GM23338 (cell line): ENCODE data around the gene VSIR. TPM values are rescaled to one million over a fixed set of nuclear protein-coding genes. Genes with fewer than 3 reads are reported as not detected.

Experiments used
- ATAC-seq: fragments of 200-7000 bp; cut with Tn5 transposase; 3 replicates; pipeline ENCODE4 v1.9.1; 2020
- DNase-seq: peaks from one replicate; pipeline ENCODE4 v3.0.0-alpha.2; 2015; ENCODE audit warnings: low spot score
- H2AFZ ChIP-seq: fragments of 200-600 bp; sonication (generic); 2 replicates; pipeline ENCODE4 v1.8.0; 2016; ENCODE audit warnings: antibody characterized with exemption, mild to moderate bottlenecking, moderate library complexity
- H3F3A ChIP-seq: fragments of 200-600 bp; sonication (generic); replicated peaks from 2 replicates; pipeline ENCODE4 v1.8.0; 2017; ENCODE audit warnings: antibody characterized with exemption, mixed run types, low read depth
- H3K27ac ChIP-seq: fragments of 200-600 bp; sonication (generic); 2 replicates; pipeline ENCODE4 v1.6.1; 2016; ENCODE audit warnings: low read depth
- H3K27me3 ChIP-seq: fragments of 200-600 bp; sonication (generic); 2 replicates; pipeline ENCODE4 v1.8.0; 2016; ENCODE audit warnings: mild to moderate bottlenecking, mixed run types, moderate library complexity; ENCODE audit not compliant: insufficient read depth
- H3K36me3 ChIP-seq: fragments of 200-600 bp; sonication (generic); 2 replicates; pipeline ENCODE4 v1.8.0; 2016; ENCODE audit warnings: mild to moderate bottlenecking; ENCODE audit not compliant: insufficient read depth
- H3K4me1 ChIP-seq: fragments of 200-600 bp; sonication (generic); 2 replicates; pipeline ENCODE4 v1.8.0; 2016; ENCODE audit warnings: mild to moderate bottlenecking, moderate library complexity; ENCODE audit not compliant: insufficient read depth
- H3K4me2 ChIP-seq: fragments of 200-600 bp; sonication (generic); 2 replicates; pipeline ENCODE4 v1.7.1; 2017; ENCODE audit warnings: mixed run types
- H3K4me3 ChIP-seq: fragments of 200-600 bp; sonication (generic); 2 replicates; pipeline ENCODE4 v1.6.1; 2016; ENCODE audit warnings: mixed run types
- H3K79me2 ChIP-seq: fragments of 200-600 bp; sonication (generic); replicated peaks from 2 replicates; pipeline ENCODE4 v1.8.0; 2017; ENCODE audit warnings: mild to moderate bottlenecking; ENCODE audit not compliant: insufficient read depth
- H3K9me2 ChIP-seq: fragments of 200-600 bp; sonication (generic); 2 replicates; pipeline ENCODE4 v1.8.0; 2017; ENCODE audit not compliant: insufficient read depth
- H4K20me1 ChIP-seq: fragments of 200-600 bp; sonication (generic); replicated peaks from 2 replicates; pipeline ENCODE4 v1.8.0; 2017; ENCODE audit warnings: mild to moderate bottlenecking; ENCODE audit not compliant: insufficient read depth
- H3K27ac Mint-ChIP-seq: 2 replicates; pipeline ENCODE4 v1.8.0; 2020; ENCODE audit warnings: inconsistent platforms, mild to moderate bottlenecking, moderate library complexity, mixed read lengths
- H3K27me3 Mint-ChIP-seq: 3 replicates; pipeline ENCODE4 v1.8.0; 2022; ENCODE audit warnings: low read depth, mild to moderate bottlenecking, moderate library complexity, mixed read lengths, inconsistent platforms; ENCODE audit not compliant: insufficient read depth, poor library complexity
- H3K36me3 Mint-ChIP-seq: 3 replicates; pipeline ENCODE4 v1.8.0; 2021; ENCODE audit warnings: low read depth, mild to moderate bottlenecking, inconsistent platforms, moderate library complexity, mixed read lengths
- H3K4me1 Mint-ChIP-seq: 3 replicates; pipeline ENCODE4 v1.8.0; 2020; ENCODE audit warnings: mild to moderate bottlenecking, inconsistent platforms, mixed read lengths
- H3K4me3 Mint-ChIP-seq: 3 replicates; pipeline ENCODE4 v1.8.0; 2021; ENCODE audit warnings: moderate library complexity, mild to moderate bottlenecking, inconsistent platforms, mixed read lengths
- H3K9me3 Mint-ChIP-seq: 3 replicates; pipeline ENCODE4 v1.8.0; 2020; ENCODE audit warnings: moderate library complexity, mild to moderate bottlenecking, inconsistent platforms, mixed read lengths
- CREB1 ChIP-seq: fragments of 250-450 bp; sonication (Bioruptor Pico); IDR thresholded peaks from 2 replicates; pipeline ENCODE4 v1.5.0; 2020; ENCODE audit warnings: low read depth, mild to moderate bottlenecking, moderate library complexity
- ETS1 ChIP-seq: IDR thresholded peaks from 2 replicates; pipeline ENCODE4 v1.6.1; 2016; ENCODE audit warnings: antibody characterized with exemption
- EZH2 ChIP-seq: fragments of 200-600 bp; sonication (generic); IDR thresholded peaks from one replicate; pipeline ENCODE4 v1.8.0; 2017; ENCODE audit warnings: antibody characterized with exemption, mild to moderate bottlenecking, low read depth; ENCODE audit not compliant: unreplicated experiment
- EZH2phosphoT487 ChIP-seq: fragments of 200-600 bp; sonication (generic); IDR thresholded peaks from one replicate; pipeline ENCODE4 v1.8.1; 2018; ENCODE audit warnings: antibody characterized with exemption; ENCODE audit not compliant: unreplicated experiment
- JUNB ChIP-seq: IDR thresholded peaks from one replicate; pipeline ENCODE4 v1.6.1; 2016; ENCODE audit warnings: antibody characterized with exemption; ENCODE audit not compliant: unreplicated experiment
- NANOG ChIP-seq: IDR thresholded peaks from 2 replicates; pipeline ENCODE4 v1.6.1; 2016; ENCODE audit warnings: antibody characterized with exemption, borderline replicate concordance
- POLR2AphosphoS5 ChIP-seq: IDR thresholded peaks from 2 replicates; pipeline ENCODE4 v1.6.1; 2016; ENCODE audit warnings: antibody characterized with exemption, low read depth
- STAT1 ChIP-seq: IDR thresholded peaks from one replicate; pipeline ENCODE4 v1.6.1; 2016; ENCODE audit warnings: antibody characterized with exemption; ENCODE audit not compliant: unreplicated experiment
- ZNF114 ChIP-seq: fragments of 250-450 bp; sonication (Bioruptor Pico); IDR thresholded peaks from 2 replicates; pipeline ENCODE4 v1.5.0; 2020; ENCODE audit warnings: mild to moderate bottlenecking, moderate library complexity
- ZNF331 ChIP-seq: fragments of 250-450 bp; sonication (Bioruptor Pico); IDR thresholded peaks from 2 replicates; pipeline ENCODE4 v1.5.0; 2020; ENCODE audit warnings: low read depth, mild to moderate bottlenecking, moderate library complexity
- ZNF462 ChIP-seq: fragments of 250-450 bp; sonication (Bioruptor Pico); IDR thresholded peaks from 2 replicates; pipeline ENCODE4 v1.5.0; 2020; ENCODE audit warnings: mild to moderate bottlenecking, moderate library complexity
- polyA plus RNA-seq: library from polyadenylated mRNA; unstranded; fragments of >200 nt; fragmentation: Nextera tagmentation; extraction: Ambion mirVana; gene quantifications from 2 replicates; pipeline ENCODE4 v1.2.1, GENCODE V29; 2016
- total RNA-seq: library from RNA; depleted of rRNA; stranded (reverse); fragments of >200 nt; shearing (Covaris generic); gene quantifications from 2 replicates; pipeline ENCODE4 v1.2.3, GENCODE V29; 2014
- TF ChIP-seq, protein P1 (sequence below): IDR thresholded peaks from one replicate; pipeline ENCODE4 v1.6.1; 2018; ENCODE audit warnings: antibody characterized with exemption; ENCODE audit not compliant: unreplicated experiment
- TF ChIP-seq, protein P2 (sequence below), 2 experiments: fragments of 200-600 bp in 1 of 2; sonication (generic) in 1 of 2; conservative IDR thresholded peaks; 2 replicates each; pipeline versions ENCODE4 v1.5.1 to v1.6.1; 2016 to 2017; ENCODE audit warnings: antibody characterized with exemption in 2 of 2, low read depth in 2 of 2, mild to moderate bottlenecking in 2 of 2, moderate library complexity in 1 of 2

Gene VSIR
- total and polyA plus RNA-seq, 2 experiments from 2014 or later: 0.10 to 0.74 TPM

DNA sequence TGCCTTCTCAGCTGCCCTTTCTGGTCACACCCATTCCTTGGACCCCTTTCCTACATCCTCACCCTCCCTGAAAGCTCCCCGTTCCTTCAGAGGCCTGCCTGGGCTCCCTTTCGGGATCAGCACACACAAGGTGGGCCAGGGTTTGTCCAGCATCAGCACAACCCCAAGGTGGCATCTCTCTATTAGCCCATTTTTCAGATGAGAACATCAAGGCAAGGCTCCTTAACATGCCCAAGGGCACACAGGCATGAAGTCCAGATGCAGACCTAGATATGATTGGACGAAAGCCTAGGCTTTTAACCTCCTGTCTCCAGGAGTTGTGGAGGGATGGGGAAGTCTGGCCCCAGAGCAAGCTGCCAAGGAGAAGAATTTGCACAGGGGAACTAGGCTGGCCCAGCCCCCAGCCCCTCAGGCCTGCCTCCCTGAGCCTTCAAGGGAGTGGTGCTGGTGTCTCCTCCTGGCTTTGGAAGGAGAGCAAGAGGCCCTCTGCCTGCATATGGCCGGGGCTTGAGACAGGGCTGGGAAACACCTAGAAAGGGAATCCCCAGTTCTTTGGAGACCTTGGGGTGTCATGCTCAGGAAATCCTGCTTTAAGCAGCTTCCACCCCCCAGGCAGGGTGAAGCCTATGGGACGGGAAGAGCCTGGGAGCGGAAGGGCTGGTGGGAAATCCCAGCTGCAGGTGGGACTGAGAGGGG lies 9.0 kb upstream of the VSIR start:
- Mint-ChIP-seq H3K4me1 (peaks cover 21% of the 10 kb centered on the region), H3K27ac (no peak overlapping the region), H3K36me3 (no peaks in the 10 kb centered on the region), H3K9me3 (0 out of 3 replicates have a peak, but pooled peaks cover 2% of the 10 kb centered on the region), H3K4me3 (no peak overlapping the region), H3K27me3 (peaks cover 19% of the 10 kb centered on the region)
- H3K36me3 ChIP-seq: no peaks in the 10 kb centered on the region
- no peaks in the 10 kb centered on the region for H3K9me2 ChIP-seq
- H3K79me2 ChIP-seq: no peaks in the 10 kb centered on the region
- no peak for DNase-seq
- H3K4me2 ChIP-seq: peak overlapping the region; percentile 20; the same call in 1 of the 2 replicates
- no peak for TF ChIP-seq ZNF114 (CRISPR knock-in tag)
- TF ChIP-seq EZH2: no peak
- TF ChIP-seq, protein P1, sequence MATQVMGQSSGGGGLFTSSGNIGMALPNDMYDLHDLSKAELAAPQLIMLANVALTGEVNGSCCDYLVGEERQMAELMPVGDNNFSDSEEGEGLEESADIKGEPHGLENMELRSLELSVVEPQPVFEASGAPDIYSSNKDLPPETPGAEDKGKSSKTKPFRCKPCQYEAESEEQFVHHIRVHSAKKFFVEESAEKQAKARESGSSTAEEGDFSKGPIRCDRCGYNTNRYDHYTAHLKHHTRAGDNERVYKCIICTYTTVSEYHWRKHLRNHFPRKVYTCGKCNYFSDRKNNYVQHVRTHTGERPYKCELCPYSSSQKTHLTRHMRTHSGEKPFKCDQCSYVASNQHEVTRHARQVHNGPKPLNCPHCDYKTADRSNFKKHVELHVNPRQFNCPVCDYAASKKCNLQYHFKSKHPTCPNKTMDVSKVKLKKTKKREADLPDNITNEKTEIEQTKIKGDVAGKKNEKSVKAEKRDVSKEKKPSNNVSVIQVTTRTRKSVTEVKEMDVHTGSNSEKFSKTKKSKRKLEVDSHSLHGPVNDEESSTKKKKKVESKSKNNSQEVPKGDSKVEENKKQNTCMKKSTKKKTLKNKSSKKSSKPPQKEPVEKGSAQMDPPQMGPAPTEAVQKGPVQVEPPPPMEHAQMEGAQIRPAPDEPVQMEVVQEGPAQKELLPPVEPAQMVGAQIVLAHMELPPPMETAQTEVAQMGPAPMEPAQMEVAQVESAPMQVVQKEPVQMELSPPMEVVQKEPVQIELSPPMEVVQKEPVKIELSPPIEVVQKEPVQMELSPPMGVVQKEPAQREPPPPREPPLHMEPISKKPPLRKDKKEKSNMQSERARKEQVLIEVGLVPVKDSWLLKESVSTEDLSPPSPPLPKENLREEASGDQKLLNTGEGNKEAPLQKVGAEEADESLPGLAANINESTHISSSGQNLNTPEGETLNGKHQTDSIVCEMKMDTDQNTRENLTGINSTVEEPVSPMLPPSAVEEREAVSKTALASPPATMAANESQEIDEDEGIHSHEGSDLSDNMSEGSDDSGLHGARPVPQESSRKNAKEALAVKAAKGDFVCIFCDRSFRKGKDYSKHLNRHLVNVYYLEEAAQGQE: no peak
- TF ChIP-seq NANOG: no peak
- TF ChIP-seq, protein P2, sequence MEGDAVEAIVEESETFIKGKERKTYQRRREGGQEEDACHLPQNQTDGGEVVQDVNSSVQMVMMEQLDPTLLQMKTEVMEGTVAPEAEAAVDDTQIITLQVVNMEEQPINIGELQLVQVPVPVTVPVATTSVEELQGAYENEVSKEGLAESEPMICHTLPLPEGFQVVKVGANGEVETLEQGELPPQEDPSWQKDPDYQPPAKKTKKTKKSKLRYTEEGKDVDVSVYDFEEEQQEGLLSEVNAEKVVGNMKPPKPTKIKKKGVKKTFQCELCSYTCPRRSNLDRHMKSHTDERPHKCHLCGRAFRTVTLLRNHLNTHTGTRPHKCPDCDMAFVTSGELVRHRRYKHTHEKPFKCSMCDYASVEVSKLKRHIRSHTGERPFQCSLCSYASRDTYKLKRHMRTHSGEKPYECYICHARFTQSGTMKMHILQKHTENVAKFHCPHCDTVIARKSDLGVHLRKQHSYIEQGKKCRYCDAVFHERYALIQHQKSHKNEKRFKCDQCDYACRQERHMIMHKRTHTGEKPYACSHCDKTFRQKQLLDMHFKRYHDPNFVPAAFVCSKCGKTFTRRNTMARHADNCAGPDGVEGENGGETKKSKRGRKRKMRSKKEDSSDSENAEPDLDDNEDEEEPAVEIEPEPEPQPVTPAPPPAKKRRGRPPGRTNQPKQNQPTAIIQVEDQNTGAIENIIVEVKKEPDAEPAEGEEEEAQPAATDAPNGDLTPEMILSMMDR (conservative IDR thresholded peaks at IDR 0.05; ENCODE audit: low read depth in 2 of 2): no peak
- TF ChIP-seq STAT1: no peak
- TF ChIP-seq CREB1 (CRISPR knock-in tag): no peak
- no peak for TF ChIP-seq ETS1
- TF ChIP-seq ZNF462 (CRISPR knock-in tag): no peak
- TF ChIP-seq EZH2phosphoT487: no peak
- no peak for TF ChIP-seq ZNF331 (CRISPR knock-in tag)
- TF ChIP-seq POLR2AphosphoS5: no peak
- TF ChIP-seq JUNB: no peak
- H3F3A ChIP-seq: no peaks in the 10 kb centered on the region
- H2AFZ ChIP-seq: peak overlapping the region; percentile 85; the same call in 1 of the 2 replicates
- H3K27me3 ChIP-seq: no peaks in the 10 kb centered on the region
- peak; percentile 19; the same call in 2 of the 3 replicates for ATAC-seq
- peaks cover 8% of the 10 kb centered on the region for H3K4me1 ChIP-seq
- H4K20me1 ChIP-seq: no peaks in the 10 kb centered on the region
- no peak overlapping the region for H3K27ac ChIP-seq
- H3K4me3 ChIP-seq: no peak overlapping the region
